ENCODE data around the gene DZIP1L. TPM values are rescaled to one million over a fixed set of nuclear protein-coding genes. Genes with fewer than 3 reads are reported as not detected.

Gene DZIP1L
- total RNA-seq, 1 experiment from 2014 or later = 3.8 TPM

DNA sequence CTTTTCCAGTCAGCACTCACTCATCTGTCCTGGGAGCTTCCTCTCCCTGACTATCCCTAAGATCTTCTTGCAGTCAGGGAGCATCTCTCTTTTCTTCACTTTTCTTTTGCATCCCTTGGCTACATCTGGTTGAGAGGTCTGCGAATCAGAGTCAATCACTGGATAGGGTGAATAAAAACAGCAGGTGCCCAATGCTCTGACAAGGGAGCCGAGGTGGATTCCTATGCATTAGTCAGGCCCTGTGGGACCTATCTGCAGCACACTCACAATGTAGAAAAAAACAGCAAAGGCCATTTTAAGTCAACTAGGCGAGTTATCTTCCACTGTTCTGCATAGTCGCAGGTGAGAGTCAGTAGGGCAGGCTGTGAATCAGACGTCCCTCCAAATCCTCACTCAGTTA, 35.5 kb downstream of the DZIP1L start:
- Histone ChIP-seq H3K4me1 (ENCODE audit: insufficient read depth, low read length, poor library complexity, severe bottlenecking) (no peaks in the 10 kb centered on the region), H3K27ac (ENCODE audit: low read depth, low read length, poor library complexity, severe bottlenecking) (no peak overlapping the region), H3K9me3 (ENCODE audit: low read depth, low read length, poor library complexity, severe bottlenecking) (no peaks in the 10 kb centered on the region), H3K27me3 (replicated peaks; ENCODE audit: insufficient read depth, low read depth, low read length, poor library complexity) (no peaks in the 10 kb centered on the region), H3K36me3 (ENCODE audit: insufficient read depth, low read length, poor library complexity, severe bottlenecking) (no peaks in the 10 kb centered on the region), H3K4me3 (ENCODE audit: low read depth, low read length, poor library complexity, severe bottlenecking) (no peak overlapping the region)
- CTCF ChIA-PET = no interaction called here
- intact Hi-C loops (cut with micrococcal nuclease; ENCODE audit: unreplicated experiment) = no loop called here
- BruUV-seq (replicated peaks) = no TSS peak
- POLR2A ChIA-PET (ENCODE audit: low non-redundant PET) = no interaction called here
- DNase-seq (ENCODE audit: low spot score) = no peak
- TF ChIP-seq, protein P1, sequence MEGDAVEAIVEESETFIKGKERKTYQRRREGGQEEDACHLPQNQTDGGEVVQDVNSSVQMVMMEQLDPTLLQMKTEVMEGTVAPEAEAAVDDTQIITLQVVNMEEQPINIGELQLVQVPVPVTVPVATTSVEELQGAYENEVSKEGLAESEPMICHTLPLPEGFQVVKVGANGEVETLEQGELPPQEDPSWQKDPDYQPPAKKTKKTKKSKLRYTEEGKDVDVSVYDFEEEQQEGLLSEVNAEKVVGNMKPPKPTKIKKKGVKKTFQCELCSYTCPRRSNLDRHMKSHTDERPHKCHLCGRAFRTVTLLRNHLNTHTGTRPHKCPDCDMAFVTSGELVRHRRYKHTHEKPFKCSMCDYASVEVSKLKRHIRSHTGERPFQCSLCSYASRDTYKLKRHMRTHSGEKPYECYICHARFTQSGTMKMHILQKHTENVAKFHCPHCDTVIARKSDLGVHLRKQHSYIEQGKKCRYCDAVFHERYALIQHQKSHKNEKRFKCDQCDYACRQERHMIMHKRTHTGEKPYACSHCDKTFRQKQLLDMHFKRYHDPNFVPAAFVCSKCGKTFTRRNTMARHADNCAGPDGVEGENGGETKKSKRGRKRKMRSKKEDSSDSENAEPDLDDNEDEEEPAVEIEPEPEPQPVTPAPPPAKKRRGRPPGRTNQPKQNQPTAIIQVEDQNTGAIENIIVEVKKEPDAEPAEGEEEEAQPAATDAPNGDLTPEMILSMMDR (conservative IDR thresholded peaks at IDR 0.05; ENCODE audit: low read depth, low read length) = no peak
- no peak for TF ChIP-seq EZH2 (IDR thresholded peaks at IDR 0.05; ENCODE audit: borderline replicate concordance, low read depth, low read length, poor library complexity, severe bottlenecking)

DNA sequence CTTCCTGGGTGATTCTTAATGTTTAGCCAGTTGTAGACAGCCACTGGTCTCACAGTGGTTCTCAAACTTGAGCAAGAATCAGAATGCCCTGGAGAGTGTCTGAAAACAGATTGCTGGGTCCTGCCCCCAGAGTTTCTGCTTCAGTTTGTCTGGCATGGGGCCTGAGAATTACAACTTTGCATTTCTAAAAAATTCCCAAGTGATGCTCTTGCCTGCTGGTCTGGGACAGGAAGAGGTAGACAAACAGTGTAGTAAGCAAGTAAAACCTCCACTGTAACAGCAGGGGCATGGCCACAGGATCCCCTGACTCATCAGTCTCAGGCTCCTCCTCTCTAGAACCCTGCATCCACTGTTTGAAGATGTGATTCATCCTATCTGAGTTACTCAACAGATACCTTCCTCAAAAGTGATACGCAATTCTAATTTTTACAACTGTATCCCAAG, 36.5 kb downstream of the DZIP1L start:
- Histone ChIP-seq H3K27ac (ENCODE audit: low read depth, low read length, poor library complexity, severe bottlenecking) (no peak overlapping the region), H3K36me3 (ENCODE audit: insufficient read depth, low read length, poor library complexity, severe bottlenecking) (no peaks in the 10 kb centered on the region), H3K4me1 (ENCODE audit: insufficient read depth, low read length, poor library complexity, severe bottlenecking) (no peaks in the 10 kb centered on the region), H3K27me3 (replicated peaks; ENCODE audit: insufficient read depth, low read depth, low read length, poor library complexity) (no peaks in the 10 kb centered on the region), H3K4me3 (ENCODE audit: low read depth, low read length, poor library complexity, severe bottlenecking) (no peak overlapping the region), H3K9me3 (ENCODE audit: low read depth, low read length, poor library complexity, severe bottlenecking) (no peaks in the 10 kb centered on the region)
- DNase-seq (ENCODE audit: low spot score) = peak; percentile 19
- intact Hi-C loops (cut with micrococcal nuclease; ENCODE audit: unreplicated experiment) = no loop called here
- TF ChIP-seq, protein P1 (conservative IDR thresholded peaks at IDR 0.05; ENCODE audit: low read depth, low read length) = no peak
- no peak for TF ChIP-seq EZH2 (IDR thresholded peaks at IDR 0.05; ENCODE audit: borderline replicate concordance, low read depth, low read length, poor library complexity, severe bottlenecking)
- BruUV-seq (replicated peaks) = no TSS peak
- ChIA-PET POLR2A (ENCODE audit: low non-redundant PET) (no interaction called here), CTCF (no interaction called here)

DNA sequence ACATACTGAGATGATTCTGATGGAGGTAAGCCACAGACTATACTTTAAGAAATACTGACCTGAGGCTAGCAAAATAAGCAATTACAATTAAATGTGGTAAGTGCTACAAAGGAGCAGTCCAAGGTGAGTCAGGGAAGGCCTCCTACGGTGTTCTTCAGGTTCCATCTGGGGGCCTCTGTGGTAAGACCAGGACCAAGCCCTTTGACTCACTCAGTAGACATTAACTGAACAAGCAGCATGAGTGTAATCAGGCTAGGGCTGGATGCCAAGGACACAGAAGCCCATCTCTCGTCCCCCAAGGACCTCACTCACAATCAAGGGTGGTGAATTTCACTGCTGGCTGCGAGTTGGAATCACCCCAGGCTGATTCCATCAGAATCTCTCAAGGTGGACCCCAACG, 37.3 kb downstream of the DZIP1L start:
- Histone ChIP-seq H3K27ac (ENCODE audit: low read depth, low read length, poor library complexity, severe bottlenecking) (no peak overlapping the region), H3K4me3 (ENCODE audit: low read depth, low read length, poor library complexity, severe bottlenecking) (no peak overlapping the region), H3K4me1 (ENCODE audit: insufficient read depth, low read length, poor library complexity, severe bottlenecking) (no peaks in the 10 kb centered on the region), H3K27me3 (replicated peaks; ENCODE audit: insufficient read depth, low read depth, low read length, poor library complexity) (no peaks in the 10 kb centered on the region), H3K36me3 (ENCODE audit: insufficient read depth, low read length, poor library complexity, severe bottlenecking) (no peaks in the 10 kb centered on the region), H3K9me3 (ENCODE audit: low read depth, low read length, poor library complexity, severe bottlenecking) (no peaks in the 10 kb centered on the region)
- ChIA-PET POLR2A (ENCODE audit: low non-redundant PET) (no interaction called here), CTCF (no interaction called here)
- DNase-seq (ENCODE audit: low spot score) = no peak
- intact Hi-C loops (cut with micrococcal nuclease; ENCODE audit: unreplicated experiment) = no loop called here
- no TSS peak for BruUV-seq (replicated peaks)
- TF ChIP-seq EZH2 (IDR thresholded peaks at IDR 0.05; ENCODE audit: borderline replicate concordance, low read depth, low read length, poor library complexity, severe bottlenecking) = no peak
- TF ChIP-seq, protein P1 (conservative IDR thresholded peaks at IDR 0.05; ENCODE audit: low read depth, low read length) = no peak
